GM19463 (cell line): ENCODE results near the gene GUCY2D.

Source experiments
- ATAC-seq: cut with Tn5 transposase; IDR thresholded peaks from one replicate; pipeline ENCODE4 v1.9.1; 2021; ENCODE audit warnings: mild to moderate bottlenecking, moderate library complexity; ENCODE audit not compliant: unreplicated experiment

GUCY2D gene

GRCh38 chr17:7989781-7990655 is 12.4 kb upstream of the GUCY2D start:
- peak; percentile 75 for ATAC-seq

- ATAC-seq: no peak
Measured at GRCh38 chr17:7992516-7992915, 9.9 kb upstream of the GUCY2D start.

GRCh38 chr17:7992924-7993323 is 9.5 kb upstream of the GUCY2D start:
- no peak for ATAC-seq

GRCh38 chr17:7993972-7994589 is 8.3 kb upstream of the GUCY2D start:
- ATAC-seq: no peak

GRCh38 chr17:7995724-7996123 is 6.7 kb upstream of the GUCY2D start:
- ATAC-seq: no peak

- no peak for ATAC-seq
Measured at GRCh38 chr17:7997186-7997585, 5.2 kb upstream of the GUCY2D start.

GRCh38 chr17:8002721-8003593 is 542 bp downstream of the GUCY2D start:
- ATAC-seq: no peak

- ATAC-seq: no peak
Measured at GRCh38 chr17:8003594-8004181, 1.3 kb downstream of the GUCY2D start.

GRCh38 chr17:8004899-8005298 is 2.5 kb downstream of the GUCY2D start:
- ATAC-seq: no peak

GRCh38 chr17:8005357-8005756 is 2.9 kb downstream of the GUCY2D start:
- ATAC-seq: no peak

- ATAC-seq: no peak
Measured at GRCh38 chr17:8005967-8006730, 3.7 kb downstream of the GUCY2D start.

- ATAC-seq: no peak
Measured at GRCh38 chr17:8006836-8007680, 4.6 kb downstream of the GUCY2D start.

- no peak for ATAC-seq
Measured at GRCh38 chr17:8007836-8008235, 5.4 kb downstream of the GUCY2D start.

- ATAC-seq: no peak
Measured at GRCh38 chr17:8012045-8012580, 9.7 kb downstream of the GUCY2D start.

- no peak for ATAC-seq
Measured at GRCh38 chr17:8012996-8013640, 10.7 kb downstream of the GUCY2D start.

- ATAC-seq: no peak
Measured at GRCh38 chr17:8013731-8014557, 11.5 kb downstream of the GUCY2D start.

GRCh38 chr17:8014558-8014850 is 12.1 kb downstream of the GUCY2D start:
- no peak for ATAC-seq
